Cerebellar nuclear complex (tissue), 1 donor: ENCODE data around the gene ITGB3.

ENCODE experiments used
- DNase-seq, 2 experiments: peaks; one replicate each; lab custom pipeline; 2025; lab: John Stamatoyannopoulos, UW

Gene ITGB3

GRCh38 chr17:47276444-47276843, 22.8 kb downstream of the ITGB3 start:
- DNase-seq, result no peak

DNA sequence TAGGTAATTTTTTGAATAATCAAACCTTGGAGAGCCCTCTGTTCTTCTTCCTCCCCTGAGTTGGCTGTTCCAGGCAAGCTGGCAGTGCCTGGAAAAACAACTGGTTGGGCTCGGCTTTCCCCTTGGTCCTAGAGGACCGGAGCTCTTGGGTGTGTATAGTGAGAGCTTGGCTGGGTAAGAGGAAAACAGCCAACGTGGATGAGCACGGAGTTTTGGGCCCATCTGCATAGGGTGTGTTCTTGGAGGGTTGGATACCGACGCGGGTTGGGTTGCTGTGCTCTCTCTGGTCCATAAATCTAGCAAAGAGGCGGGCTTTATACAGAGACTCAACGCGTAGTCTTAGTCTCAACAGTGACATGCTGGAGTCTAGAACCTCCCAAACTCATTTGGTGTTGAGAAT, 23.2 kb downstream of the ITGB3 start:
- no peak for DNase-seq

DNA sequence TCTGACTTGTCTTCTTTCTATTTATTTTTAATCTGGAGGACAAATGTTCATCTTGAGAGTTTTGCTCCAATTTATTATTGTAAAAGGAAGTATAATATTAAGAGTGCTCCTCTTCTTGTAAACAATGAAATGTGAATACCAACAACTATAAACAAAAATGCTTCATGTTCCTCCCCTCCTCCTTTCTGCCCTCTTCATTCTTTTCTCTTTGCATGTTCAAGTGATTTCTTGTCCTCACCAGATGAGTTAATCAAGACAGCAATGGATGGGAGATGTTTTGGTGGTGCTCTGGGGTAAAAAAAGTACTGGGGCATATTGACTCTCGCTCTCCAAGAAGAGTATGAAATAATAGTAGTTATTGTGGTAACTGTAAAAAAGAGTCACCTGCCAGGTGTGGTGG, 24.3 kb downstream of the ITGB3 start:
- no peak for DNase-seq

DNA sequence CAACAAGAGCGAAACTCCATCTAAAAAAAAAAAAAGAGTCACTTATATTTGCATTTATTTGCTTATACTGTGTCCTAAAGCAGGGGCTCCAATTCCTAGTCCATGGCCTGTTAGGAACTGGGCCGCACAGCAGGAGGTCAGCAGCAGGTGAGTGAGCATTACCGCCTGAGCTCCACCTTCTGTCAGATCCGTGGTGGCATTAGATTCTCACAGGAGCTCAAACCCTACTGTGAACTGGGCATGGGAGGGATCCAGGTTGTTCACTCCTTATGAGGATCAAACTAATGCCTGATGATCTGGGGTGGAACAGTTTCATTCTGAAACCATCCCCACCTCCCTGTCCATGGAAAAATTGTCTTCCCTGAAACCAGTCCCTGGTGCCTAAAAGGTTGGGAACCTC, 24.9 kb downstream of the ITGB3 start:
- DNase-seq, result no peak

GRCh38 chr17:47279062-47279801, 25.6 kb downstream of the ITGB3 start:
- no peak for DNase-seq

GRCh38 chr17:47280072-47280811, 26.6 kb downstream of the ITGB3 start:
- DNase-seq, result no peak

DNA sequence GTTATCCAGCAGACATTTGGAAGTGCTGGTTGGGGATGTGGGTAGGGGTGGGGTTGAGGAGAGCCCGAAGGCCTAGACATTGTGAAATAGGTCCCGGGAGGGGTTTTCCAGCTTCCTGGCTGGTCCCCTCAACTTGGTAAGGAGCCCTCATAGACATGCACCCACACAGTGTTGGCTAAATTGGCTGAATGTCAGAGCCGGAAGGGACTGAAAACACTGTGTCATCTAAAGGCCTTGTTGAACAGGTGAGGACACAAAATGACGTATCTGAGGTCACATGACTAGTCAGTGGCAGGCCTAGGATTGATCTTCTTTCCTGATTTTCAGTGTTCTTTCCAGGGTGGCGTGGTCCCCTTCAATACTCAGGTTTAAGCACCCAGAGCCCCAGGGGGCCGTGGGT, 27.6 kb downstream of the ITGB3 start:
- DNase-seq, result no peak

DNA sequence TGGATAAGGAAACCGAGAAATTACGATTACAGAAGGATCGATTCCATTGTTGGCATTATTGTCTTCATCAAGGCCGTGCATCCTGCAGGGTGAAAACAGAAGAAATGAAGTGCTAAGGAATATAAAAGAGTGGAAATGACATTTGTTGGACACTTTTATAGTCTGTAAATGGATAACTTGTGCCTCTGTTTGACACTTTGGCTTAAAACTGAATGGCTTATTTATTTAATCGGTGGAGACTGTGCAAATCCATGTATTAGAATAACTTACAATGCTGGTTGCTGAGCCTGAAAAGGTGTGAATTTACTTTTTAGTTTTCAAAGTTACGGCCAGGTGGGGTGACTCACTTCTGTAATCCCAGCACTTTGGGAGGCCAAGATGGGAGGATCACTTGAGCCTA, 31.4 kb downstream of the ITGB3 start:
- DNase-seq, result no peak

DNA sequence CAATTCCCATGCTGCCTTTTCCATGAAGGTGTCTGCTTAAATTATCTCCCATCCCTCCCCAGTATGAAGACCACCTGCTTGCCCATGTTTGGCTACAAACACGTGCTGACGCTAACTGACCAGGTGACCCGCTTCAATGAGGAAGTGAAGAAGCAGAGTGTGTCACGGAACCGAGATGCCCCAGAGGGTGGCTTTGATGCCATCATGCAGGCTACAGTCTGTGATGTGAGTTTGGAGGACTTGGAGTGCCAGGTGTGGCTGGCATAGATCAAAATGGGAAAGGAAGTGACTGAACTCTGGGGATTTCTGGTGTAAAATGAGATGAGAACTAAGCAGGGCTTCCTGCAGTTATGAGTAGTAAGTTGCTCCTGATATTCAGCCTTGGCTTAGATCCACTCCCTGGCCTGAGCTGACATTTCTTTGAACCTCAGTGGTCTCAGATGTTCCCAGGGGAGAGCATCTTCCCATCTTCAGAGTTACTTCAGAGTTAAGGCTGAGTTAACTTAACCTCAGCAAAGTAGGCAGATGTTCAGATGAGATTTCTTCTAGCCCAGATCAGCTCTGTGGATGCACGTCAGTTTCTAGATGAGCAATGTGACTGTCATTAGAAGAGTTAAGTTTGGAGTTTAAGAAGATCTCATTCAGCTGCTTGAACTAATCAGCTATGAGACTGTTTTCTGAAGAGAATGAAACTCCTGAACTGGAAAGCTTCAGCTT, 32.7 kb downstream of the ITGB3 start:
- DNase-seq, result no peak

- DNase-seq, result no peak
Measured at GRCh38 chr17:47287068-47287467, 33.4 kb downstream of the ITGB3 start.

- DNase-seq, result no peak
Measured at GRCh38 chr17:47287639-47288038, 34.0 kb downstream of the ITGB3 start.

GRCh38 chr17:47288531-47289116, 35.0 kb downstream of the ITGB3 start:
- DNase-seq, result no peak

- no peak for DNase-seq
Measured at GRCh38 chr17:47289302-47289701, 35.7 kb downstream of the ITGB3 start.

- no peak for DNase-seq
Measured at GRCh38 chr17:47290870-47291241, 37.2 kb downstream of the ITGB3 start.

GRCh38 chr17:47291242-47291873, 37.7 kb downstream of the ITGB3 start:
- no peak for DNase-seq

- DNase-seq, result no peak
Measured at GRCh38 chr17:47292206-47292605, 38.6 kb downstream of the ITGB3 start.

DNA sequence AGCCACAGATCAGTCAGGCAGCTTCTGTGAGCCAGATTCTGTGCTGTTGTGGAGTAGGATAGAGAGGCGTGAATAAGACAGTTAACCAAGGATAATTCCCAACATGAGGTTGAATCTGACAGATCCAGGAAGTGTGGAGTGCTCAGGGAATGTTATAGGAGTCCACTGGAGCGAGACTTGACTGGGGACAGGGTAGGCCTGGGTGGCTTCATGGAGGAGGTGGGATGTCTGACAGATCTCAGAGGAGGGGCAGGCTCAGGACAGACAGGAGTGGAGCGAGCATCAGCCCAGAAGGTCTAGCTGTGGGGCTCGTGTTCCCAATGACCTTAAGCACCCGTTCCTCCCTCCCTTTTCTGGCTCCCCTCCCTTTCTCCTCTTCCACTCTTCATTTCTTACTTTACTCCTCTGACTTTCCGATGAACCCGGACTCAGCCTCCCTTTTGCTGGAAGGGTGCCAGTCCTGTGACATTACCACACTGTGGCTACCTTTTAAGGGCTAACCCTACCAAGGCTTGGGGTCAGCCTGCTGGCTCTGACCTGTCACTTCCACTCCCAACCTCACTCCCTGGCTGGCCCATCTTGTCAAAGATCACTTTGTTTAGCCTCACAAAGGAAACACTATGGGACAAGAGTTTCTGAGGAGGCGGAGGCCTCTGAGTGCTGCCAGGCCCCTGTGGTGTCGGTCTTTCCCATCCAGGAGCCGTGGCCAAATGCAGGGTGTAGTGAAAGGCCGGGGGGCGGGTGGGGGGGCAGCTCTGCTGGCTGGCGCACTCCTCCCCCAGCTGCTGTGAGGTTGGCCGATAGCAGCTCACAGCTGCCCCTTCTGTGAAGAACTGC, 41.6 kb downstream of the ITGB3 start:
- DNase-seq, result no peak

GRCh38 chr17:47295874-47296255, 42.2 kb downstream of the ITGB3 start:
- no peak for DNase-seq

DNA sequence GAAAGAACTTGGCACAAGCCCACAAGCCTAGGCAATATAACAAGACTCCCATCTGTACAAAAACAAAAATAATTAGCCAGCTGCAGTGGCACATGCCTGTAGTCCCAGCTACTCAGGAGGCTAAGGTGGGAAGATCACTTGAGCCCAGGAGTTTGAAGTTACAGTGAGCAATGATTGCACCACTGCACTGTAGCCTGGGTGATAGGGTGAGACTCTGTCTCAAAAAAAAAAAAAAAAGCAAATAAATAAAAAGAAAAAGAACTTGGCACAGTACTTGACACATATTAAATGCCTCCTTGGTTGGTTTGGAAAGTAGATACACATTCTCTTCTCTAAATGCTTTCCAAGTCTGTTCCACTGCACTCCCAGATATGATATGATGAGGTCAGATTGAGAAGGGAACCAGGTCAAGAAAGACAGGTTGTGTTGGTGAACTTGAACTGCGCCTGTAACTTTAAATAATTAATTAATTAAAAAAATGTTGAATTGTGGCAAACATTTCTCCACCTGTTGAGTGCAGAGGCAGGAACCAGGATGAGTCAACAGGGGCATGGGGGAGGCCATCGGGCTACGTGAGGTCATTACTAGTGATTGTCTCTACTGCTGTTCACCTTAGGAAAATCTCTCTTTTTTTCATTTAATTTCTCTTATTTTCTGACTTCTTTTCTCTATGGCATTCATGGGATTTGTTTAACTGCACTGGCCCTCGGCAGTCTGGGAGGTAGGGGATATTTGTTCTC, 44.2 kb downstream of the ITGB3 start:
- DNase-seq, result no peak

DNA sequence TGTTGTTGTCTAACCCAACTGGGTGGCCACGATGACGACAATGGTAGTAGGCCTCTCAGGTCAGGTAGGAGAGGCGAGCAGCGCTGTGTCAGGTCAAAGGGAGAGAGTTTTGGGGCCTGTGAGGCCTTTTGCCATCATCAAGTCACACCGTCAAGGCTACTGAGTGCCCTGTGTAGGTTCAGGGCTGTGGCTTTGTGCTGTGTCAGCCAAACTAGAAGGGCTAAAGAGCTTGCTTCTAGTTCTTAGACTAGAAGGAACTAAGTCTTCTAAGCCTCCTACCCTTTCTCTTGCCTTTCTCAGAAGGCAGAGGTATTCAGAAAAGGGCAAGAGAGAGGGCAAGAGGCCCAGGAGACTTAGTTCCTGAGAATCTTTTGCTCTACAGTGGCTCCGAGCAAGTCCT, 45.1 kb downstream of the ITGB3 start:
- DNase-seq, result no peak
